K562 (cell line): Measurements from ENCODE around the gene HOXC4. TPM values are rescaled to one million over a fixed set of nuclear protein-coding genes. Genes with fewer than 3 reads are reported as not detected.

Experiments used
- ATAC-seq: fragments of 200-7000 bp; cut with Tn5 transposase; 3 replicates; pipeline ENCODE4 v1.9.1; 2020; ENCODE audit warnings: moderate library complexity
- BruUV-seq: library from RNA; stranded (reverse); fragments of 400-500 nt; replicated peaks from 2 replicates; lab custom pipeline; 2021; lab: Mats Ljungman, UMichigan
- CTCF ChIA-PET: fragments of 300-600 bp; formaldehyde crosslinking; extraction: SDS; loops from one replicate; lab custom pipeline; 2021; ENCODE audit warnings: low intra/inter-chr PET ratio; lab: Yijun Ruan, JAX
- POLR2A ChIA-PET: fragments of 300-600, 350-650 bp; sonication (Branson Sonifier 250); formaldehyde crosslinking; extraction: SDS; loops from one replicate; lab custom pipeline; 2021; ENCODE audit warnings: antibody characterized with exemption, inconsistent platforms; lab: Yijun Ruan, JAX
- DNase-seq, 4 experiments: peaks; one replicate each; pipeline versions ENCODE4 v3.0.0 to v3.0.0-alpha.2; 2011 to 2018; ENCODE audit warnings: low spot score in 3 of 4, mixed read lengths in 3 of 4; ENCODE audit errors: extremely low read depth in 1 of 4
- FAIRE-seq: peaks from 2 replicates; lab custom pipeline; 2011; peaks lifted over from hg19 to GRCh38; lab: Jason Lieb, UNC
- H2AFZ ChIP-seq: 2 replicates; pipeline ENCODE4 v1.6.0; 2011; ENCODE audit warnings: low read depth, low read length, control low read depth, inconsistent platforms
- H3K27ac ChIP-seq: fragments of 200-600 bp; 3 replicates; pipeline ENCODE4 v1.8.0; 2011; ENCODE audit warnings: low read depth, mild to moderate bottlenecking, control low read depth, inconsistent platforms, low read length, moderate library complexity, mixed read lengths; ENCODE audit errors: extremely low read depth
- H3K27me3 ChIP-seq, 2 experiments: fragments of 300-600 bp in 1 of 2; 2 replicates in 1 of 2; 3 replicates in 1 of 2; pipeline versions ENCODE4 v1.6.0 to v1.8.0; 2011; ENCODE audit warnings: inconsistent platforms in 2 of 2, low read length in 2 of 2, mild to moderate bottlenecking in 1 of 2, mixed read lengths in 1 of 2, moderate library complexity in 1 of 2; ENCODE audit not compliant: control insufficient read depth in 2 of 2, insufficient read depth in 2 of 2
- H3K36me3 ChIP-seq: fragments of 300-600 bp; 3 replicates; pipeline ENCODE4 v1.8.0; 2011; ENCODE audit warnings: mild to moderate bottlenecking, low read length, inconsistent platforms; ENCODE audit not compliant: control insufficient read depth, insufficient read depth
- H3K4me1 ChIP-seq, 2 experiments: fragments of 200-600 bp in 1 of 2; replicated peaks in 1 of 2; 2 replicates in 1 of 2; 3 replicates in 1 of 2; pipeline versions ENCODE4 v1.5.1 to v1.8.0; 2011; ENCODE audit warnings: inconsistent platforms in 2 of 2, low read length in 2 of 2, mild to moderate bottlenecking in 1 of 2, mixed read lengths in 1 of 2, moderate library complexity in 1 of 2; ENCODE audit not compliant: control insufficient read depth in 2 of 2, insufficient read depth in 2 of 2
- H3K4me2 ChIP-seq: 2 replicates; pipeline ENCODE4 v1.6.1; 2011; ENCODE audit warnings: low read length, control low read depth, inconsistent platforms, mixed read lengths; ENCODE audit not compliant: insufficient read depth
- H3K4me3 ChIP-seq: fragments of 200-600 bp; sonication (generic), shearing (Covaris generic); 2 replicates; pipeline ENCODE4 v1.5.1; 2016; ENCODE audit warnings: control low read depth, inconsistent platforms
- H3K79me2 ChIP-seq: fragments of 200-600 bp; 3 replicates; pipeline ENCODE4 v1.8.0; 2011; ENCODE audit warnings: low read length, inconsistent platforms; ENCODE audit not compliant: control insufficient read depth, insufficient read depth
- H3K9ac ChIP-seq, 2 experiments: 2 replicates each; pipeline versions ENCODE4 v1.6.0 to v1.6.1; 2011; ENCODE audit warnings: low read depth in 2 of 2, low read length in 2 of 2, control low read depth in 1 of 2, inconsistent platforms in 1 of 2, mild to moderate bottlenecking in 1 of 2, mixed read lengths in 1 of 2; ENCODE audit not compliant: insufficient read depth in 1 of 2
- H3K9me1 ChIP-seq: one replicate; pipeline ENCODE4 v1.6.0; 2011; ENCODE audit warnings: inconsistent platforms, mild to moderate bottlenecking, low read length, moderate library complexity; ENCODE audit not compliant: control insufficient read depth, insufficient read depth
- H3K9me3 ChIP-seq: replicated peaks from 2 replicates; pipeline ENCODE4 v1.5.1; 2011; ENCODE audit warnings: low read depth, low read length, inconsistent platforms; ENCODE audit not compliant: control insufficient read depth, insufficient read depth
- H4K20me1 ChIP-seq: replicated peaks from 2 replicates; pipeline ENCODE4 v1.6.1; 2011; ENCODE audit warnings: low read length, inconsistent platforms, mixed read lengths; ENCODE audit not compliant: control insufficient read depth, insufficient read depth
- ATF2 ChIP-seq: sonication (generic); formaldehyde crosslinking; IDR thresholded peaks from 2 replicates; pipeline ENCODE4 v1.8.1; 2022; ENCODE audit warnings: missing genetic modification reagents
- BDP1 ChIP-seq: IDR thresholded peaks from 3 replicates; pipeline ENCODE4 v1.6.1; 2011; ENCODE audit not compliant: insufficient read length, insufficient read depth
- CBFB ChIP-seq: sonication (generic); formaldehyde crosslinking; IDR thresholded peaks from 2 replicates; pipeline ENCODE4 v1.4.0; 2020; ENCODE audit warnings: mild to moderate bottlenecking, missing genetic modification reagents
- CBX8 ChIP-seq: fragments of 200-600 bp; sonication (generic); IDR thresholded peaks from 2 replicates; pipeline ENCODE4 v1.6.1; 2012; ENCODE audit warnings: borderline replicate concordance, mixed run types, low read depth, mild to moderate bottlenecking, moderate library complexity, mixed read lengths, low read length, control low read depth, inconsistent platforms; ENCODE audit not compliant: poor library complexity, severe bottlenecking; ENCODE audit errors: extremely low read depth
- GABPB2 ChIP-seq: fragments of 250-450 bp; sonication (Bioruptor Pico); conservative IDR thresholded peaks from 2 replicates; pipeline ENCODE4 v1.5.1; 2021; ENCODE audit warnings: mild to moderate bottlenecking
- IRF9 ChIP-seq: fragments of 450-650 bp; IDR thresholded peaks from 2 replicates; pipeline ENCODE4 v1.6.1; 2016; ENCODE audit warnings: missing biosample characterization, missing genetic modification characterization
- MEF2A ChIP-seq: IDR thresholded peaks from 2 replicates; pipeline ENCODE4 v1.6.1; 2011; ENCODE audit warnings: low read depth, mild to moderate bottlenecking, low read length, moderate library complexity; ENCODE audit not compliant: control insufficient read depth
- NONO ChIP-seq, 2 experiments: fragments of 200-400 bp in 1 of 2; fragments of 450-650 bp in 1 of 2; formaldehyde crosslinking in 1 of 2; IDR thresholded peaks; 2 replicates each; pipeline ENCODE4 v1.6.1; 2017; ENCODE audit warnings: low read depth in 2 of 2, mild to moderate bottlenecking in 2 of 2, moderate library complexity in 2 of 2, low read length in 1 of 2
- PRMT5 ChIP-seq: sonication (generic); formaldehyde crosslinking; IDR thresholded peaks from 2 replicates; pipeline ENCODE4 v1.5.0; 2020; ENCODE audit warnings: missing genetic modification reagents
- RBM25 ChIP-seq: fragments of 200-400 bp; formaldehyde crosslinking; IDR thresholded peaks from 2 replicates; pipeline ENCODE4 v1.6.1; 2018; ENCODE audit warnings: low read length, low read depth, moderate library complexity; ENCODE audit not compliant: severe bottlenecking
- SLC30A9 ChIP-seq: fragments of 250-450 bp; sonication (Bioruptor Pico); IDR thresholded peaks from 2 replicates; pipeline ENCODE4 v1.8.0; 2022; ENCODE audit warnings: mild to moderate bottlenecking, moderate library complexity
- SMARCA5 ChIP-seq: fragments of 450-650 bp; IDR thresholded peaks from 2 replicates; pipeline ENCODE4 v1.6.1; 2016
- TEAD4 ChIP-seq, 2 experiments: sonication (generic) in 1 of 2; formaldehyde crosslinking in 1 of 2; IDR thresholded peaks; 2 replicates each; pipeline versions ENCODE4 v1.6.1 to v1.8.0; 2012 to 2022; ENCODE audit warnings: borderline replicate concordance in 1 of 2, inconsistent platforms in 1 of 2, low read length in 1 of 2, mild to moderate bottlenecking in 1 of 2, missing genetic modification reagents in 1 of 2
- ZNF232 ChIP-seq: sonication (generic); formaldehyde crosslinking; IDR thresholded peaks from 2 replicates; pipeline ENCODE4 v1.8.0; 2022; ENCODE audit warnings: mild to moderate bottlenecking, missing genetic modification reagents
- ZNF431 ChIP-seq: sonication (generic); formaldehyde crosslinking; IDR thresholded peaks from 2 replicates; pipeline ENCODE4 v1.8.0; 2022; ENCODE audit warnings: mild to moderate bottlenecking, missing genetic modification reagents
- ZNF586 ChIP-seq: fragments of 450-650 bp; formaldehyde crosslinking; conservative IDR thresholded peaks from 2 replicates; pipeline ENCODE4 v1.4.0; 2020; ENCODE audit warnings: mild to moderate bottlenecking, moderate library complexity
- ZNF644 ChIP-seq: fragments of 200-800 bp; sonication (Bioruptor generic); IDR thresholded peaks from 2 replicates; pipeline ENCODE4 v1.6.1; 2016; ENCODE audit warnings: low read depth, missing genetic modification characterization, missing compliant biosample characterization
- WGBS: fragments of 100-300 bp; shearing (Covaris generic); methylation state at CpG from one replicate; pipeline ENCODE4 v1.1.6; 2016; ENCODE audit warnings: low coverage, mixed read lengths; ENCODE audit not compliant: insufficient coverage; ENCODE audit errors: missing lambda C conversion rate; 5-methylcytosine and 5-hydroxymethylcytosine counted together
- in situ Hi-C: fragments of 300-500 bp; cut with MboI; formaldehyde crosslinking; loops from 4 replicates; pipeline ENCODE4 v1.15.0; 2018; ENCODE audit warnings: inconsistent platforms, mixed read lengths
- intact Hi-C: fragments of 100-400 bp; cut with micrococcal nuclease; formaldehyde crosslinking; loops from 2 replicates; pipeline ENCODE4 v1.14.2; 2022
- polyA plus RNA-seq, 8 experiments: library from polyadenylated mRNA; depleted of rRNA in 4 of 8; stranded (reverse) in 5 of 8; unstranded in 3 of 8; fragments of >200 nt; fragmentation: Nextera tagmentation in 2 of 8; fragmentation: Illumina TruSeq in 1 of 8; extraction: Ambion mirVana in 2 of 8; extraction: Trizol in 1 of 8; gene quantifications; 2 replicates each; pipeline versions ENCODE4 v1.2.1 to v1.2.3, GENCODE V29; 2011 to 2014; ENCODE audit warnings: inconsistent platforms in 1 of 8, missing spikeins in 1 of 8
- total RNA-seq, 7 experiments: library from RNA; depleted of rRNA in 6 of 7; stranded (reverse); fragments of >200 nt in 6 of 7; fragmentation: Illumina TruSeq in 2 of 7; extraction: Trizol in 2 of 7; gene quantifications; 2 replicates each; pipeline versions ENCODE4 v1.2.1 to v1.2.3, GENCODE V29; 2011 to 2021; ENCODE audit warnings: low replicate concordance in 1 of 7

HOXC4 gene
- total and polyA plus RNA-seq, 9 of the 15 experiments (the other 6 are each of a cell fraction or from before 2014, with no cell fraction given): 0.06 to 1.5 (median 0.44) TPM; not detected in 1

- intact Hi-C loops (no loop called here), in situ Hi-C loops (loop anchor here (10.0 kb wide), 1 partner anchor 170 kb away; no protein-coding TSS in a partner anchor)
- ChIA-PET CTCF (no interaction called here), POLR2A (interaction anchor here (0.6 to 0.8 kb wide), 3 partner anchors 12 to 826 kb away, joined by 3 to 5 read pairs (median 3); no protein-coding TSS in a partner anchor)
- H3K36me3 ChIP-seq: no peaks in the 10 kb centered on the region
- no peak overlapping the region; a peak in 1 of 4 replicates for H3K9ac ChIP-seq
- FAIRE-seq (no peak), ATAC-seq (no peak), DNase-seq (no peak)
- WGBS: 54% methylated on average over 5 of the region's 5 CpGs
- no peaks in the 10 kb centered on the region for H3K9me3 ChIP-seq
- H3K79me2 ChIP-seq: no peaks in the 10 kb centered on the region; the same call in 2 of the 3 replicates
- no peak overlapping the region for H3K27ac ChIP-seq
- no TSS peak for BruUV-seq
- H3K4me1 ChIP-seq: peaks cover 10 to 30% of the 10 kb centered on the region in 2 experiments
- H3K9me1 ChIP-seq: no peaks in the 10 kb centered on the region
- TF ChIP-seq SMARCA5 (no peak), ZNF232 (CRISPR knock-in tag) (no peak), BDP1 (no peak), NONO (IDR thresholded peaks at IDR 0.05; ENCODE audit: low read depth in 2 of 2, low read length in 1 of 2) (no peak), MEF2A (no peak), PRMT5 (CRISPR knock-in tag) (no peak), ZNF586 (no peak), ZNF644 (tag) (no peak), RBM25 (no peak), CBX8 (no peak), IRF9 (tag) (no peak), TEAD4 (IDR thresholded peaks at IDR 0.05; ENCODE audit: low read length) (no peak), TEAD4 (CRISPR knock-in tag; IDR thresholded peaks at IDR 0.05; ENCODE audit: borderline replicate concordance) (no peak), ZNF431 (CRISPR knock-in tag) (no peak), ATF2 (no peak), CBFB (CRISPR knock-in tag) (no peak), GABPB2 (CRISPR knock-in tag) (no peak), SLC30A9 (CRISPR knock-in tag) (no peak)
- TF ChIP-seq, all 486 proteins: peak for 0
- H3K4me3 ChIP-seq: no peak overlapping the region
- H3K27me3 ChIP-seq: no peaks in the 10 kb centered on the region
- no peak overlapping the region for H2AFZ ChIP-seq
- H3K4me2 ChIP-seq: no peak overlapping the region
- no peaks in the 10 kb centered on the region for H4K20me1 ChIP-seq
Observed at GRCh38 chr12:54024581-54025305, 28.9 kb upstream of the HOXC4 start.
